Forelimb muscle (tissue), 1 donor: ENCODE data around the gene ACTR2. TPM values are rescaled to one million over a fixed set of nuclear protein-coding genes. Genes with fewer than 3 reads are reported as not detected.
A peak's percentile ranks its signal among the peaks of the same experiment; 100 is the strongest.
"Not testable (repeated sequence)": the region's sequence is repeated elsewhere in the genome, so short reads cannot be mapped to it uniquely, and the experiment has no call there.

Source experiments
- DNase-seq: peaks from one replicate; pipeline ENCODE4 v3.0.0-alpha.2; 2013; ENCODE audit warnings: low read depth
- polyA plus RNA-seq: library from polyadenylated mRNA; unstranded; fragments of 120-200 nt; gene quantifications from one replicate; pipeline ENCODE4 v1.2.1, GENCODE V29; 2013; ENCODE audit not compliant: insufficient read length

ACTR2 gene
- polyA plus RNA-seq, 1 donor, result 110 TPM

GRCh38 chr2:65228263-65228750 lies 676 bp downstream of the ACTR2 start:
- DNase-seq, result peak; percentile 25

GRCh38 chr2:65231121-65231520 lies 3.5 kb downstream of the ACTR2 start:
- no peak for DNase-seq

GRCh38 chr2:65231892-65232477 lies 4.4 kb downstream of the ACTR2 start:
- no peak for DNase-seq

DNA sequence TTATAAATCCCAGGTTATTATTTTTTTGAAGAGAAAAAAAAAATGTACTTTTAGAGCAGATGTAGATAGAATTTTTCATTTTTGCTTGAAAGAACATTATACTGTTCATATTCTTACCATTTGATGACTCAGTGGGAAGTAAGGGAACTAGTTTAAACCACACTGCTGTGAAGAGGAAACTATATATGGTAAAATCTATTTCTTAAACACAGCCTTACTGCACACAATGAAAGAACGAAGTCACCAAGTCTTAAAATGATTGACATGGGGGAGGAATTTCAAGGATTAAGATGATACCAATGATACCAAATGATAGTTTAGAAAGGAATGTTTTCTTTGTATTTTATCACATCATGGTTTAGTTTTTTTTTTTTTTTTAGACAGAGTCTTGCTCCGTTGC lies 5.0 kb downstream of the ACTR2 start:
- no peak for DNase-seq

DNA sequence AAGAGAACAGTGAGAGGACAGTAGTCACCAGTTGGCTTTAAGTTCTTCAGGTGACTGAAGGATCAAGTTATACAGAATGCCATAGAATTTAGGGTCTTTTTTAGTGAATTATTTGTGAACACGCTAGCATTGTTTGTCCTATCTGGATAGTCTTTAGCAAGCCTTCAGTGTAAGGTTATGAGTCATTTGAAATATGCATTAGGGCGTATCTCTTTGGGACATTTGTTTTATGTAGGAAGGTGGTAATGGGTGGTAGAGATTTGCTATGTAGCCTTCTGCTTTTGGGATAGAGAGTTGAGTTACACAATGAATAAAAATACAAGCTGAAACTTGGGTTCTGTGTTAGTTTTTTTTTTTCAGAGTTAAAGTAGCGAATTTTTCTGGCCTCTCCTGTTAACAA lies 13.0 kb downstream of the ACTR2 start:
- no peak for DNase-seq

DNA sequence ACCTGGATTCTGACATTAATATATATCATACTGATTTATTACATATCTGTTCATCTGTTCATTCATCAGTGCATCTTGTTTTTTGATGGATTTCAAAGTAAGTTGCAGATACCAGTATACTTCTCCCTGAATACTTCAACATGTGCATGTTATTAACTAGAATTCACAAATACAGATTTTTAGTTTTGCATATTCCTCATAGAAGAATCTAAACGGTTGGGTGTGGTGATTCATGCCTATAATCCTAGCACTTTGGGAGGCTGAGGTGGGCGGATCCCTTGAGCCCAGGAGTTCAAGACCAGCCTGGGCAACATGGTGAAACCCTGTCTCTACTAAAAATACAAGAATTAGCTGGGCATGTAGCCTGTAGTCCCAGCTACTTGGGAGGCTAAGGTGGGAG lies 16.8 kb downstream of the ACTR2 start:
- DNase-seq, result not testable (repeated sequence)

- DNase-seq, result no peak
Measured at GRCh38 chr2:65252640-65253039, 25.0 kb downstream of the ACTR2 start.

GRCh38 chr2:65255356-65255755 lies 27.7 kb downstream of the ACTR2 start:
- no peak for DNase-seq

GRCh38 chr2:65256054-65256453 lies 28.4 kb downstream of the ACTR2 start:
- DNase-seq, result no peak

DNA sequence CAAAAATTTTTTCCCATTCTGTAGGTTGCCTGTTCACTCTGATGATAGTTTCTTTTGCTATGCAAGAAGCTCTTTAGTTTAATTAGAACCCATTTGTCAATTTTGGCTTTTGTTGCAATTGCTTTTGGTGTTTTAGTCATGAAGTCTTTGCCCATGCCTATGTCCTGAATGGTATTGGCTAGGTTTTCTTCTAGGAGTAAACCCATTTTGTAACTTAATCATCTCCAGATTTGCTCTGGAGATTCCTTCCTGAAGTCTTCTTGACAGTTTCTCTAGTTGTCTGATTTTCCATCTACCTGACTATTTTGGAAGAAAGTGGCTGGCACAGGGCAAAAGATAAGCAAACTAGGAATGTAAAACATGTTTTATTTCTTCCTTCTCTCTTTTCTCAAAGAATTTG lies 30.2 kb downstream of the ACTR2 start:
- not testable (repeated sequence) for DNase-seq

- DNase-seq, result no peak
Measured at GRCh38 chr2:65261676-65262075, 34.0 kb downstream of the ACTR2 start.

DNA sequence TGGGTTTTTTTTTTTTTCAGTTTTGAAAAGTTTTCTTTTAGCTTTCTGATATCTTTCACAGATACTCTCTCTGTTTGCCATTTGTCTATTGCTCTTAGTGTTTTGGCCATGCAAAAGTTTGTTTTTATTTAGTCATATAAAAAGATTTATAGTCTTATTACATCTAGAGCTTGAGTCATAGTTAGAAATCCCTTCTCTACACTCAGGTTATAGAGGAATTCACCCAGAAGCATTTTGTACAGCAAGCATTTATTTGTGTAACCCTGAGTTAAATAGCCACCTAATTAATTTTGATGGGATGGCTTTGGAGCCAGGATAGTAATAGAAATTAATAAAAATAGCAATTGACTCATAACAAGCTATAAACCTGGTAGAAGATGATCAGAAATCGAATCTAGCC lies 35.6 kb downstream of the ACTR2 start:
- no peak for DNase-seq

- no peak for DNase-seq
Measured at GRCh38 chr2:65263986-65264385, 36.4 kb downstream of the ACTR2 start.

GRCh38 chr2:65264821-65265670 lies 37.4 kb downstream of the ACTR2 start:
- peak; percentile 84 for DNase-seq

DNA sequence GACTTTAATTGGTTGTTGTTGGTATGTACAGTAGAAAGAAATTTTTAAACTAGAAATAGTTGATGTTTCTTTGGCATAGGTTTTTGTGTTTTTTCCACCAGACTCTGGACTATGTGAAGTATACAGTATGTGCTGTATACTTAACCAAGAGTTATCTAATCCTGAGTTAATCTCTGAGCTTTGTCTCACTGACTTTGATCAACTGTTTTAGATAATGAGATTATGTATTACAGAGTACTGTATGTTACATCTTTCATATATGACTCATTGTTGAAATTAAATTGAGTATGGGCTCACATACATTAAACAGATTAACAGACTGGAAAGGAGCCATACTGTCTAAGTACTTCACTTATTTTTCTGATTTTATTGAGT lies 38.0 kb downstream of the ACTR2 start:
- DNase-seq, result no peak

GRCh38 chr2:65267008-65267407 lies 39.4 kb downstream of the ACTR2 start:
- DNase-seq, result no peak

GRCh38 chr2:65268957-65269356 lies 41.3 kb downstream of the ACTR2 start:
- no peak for DNase-seq

- DNase-seq, result no peak
Measured at GRCh38 chr2:65273344-65273743, 45.7 kb downstream of the ACTR2 start.

DNA sequence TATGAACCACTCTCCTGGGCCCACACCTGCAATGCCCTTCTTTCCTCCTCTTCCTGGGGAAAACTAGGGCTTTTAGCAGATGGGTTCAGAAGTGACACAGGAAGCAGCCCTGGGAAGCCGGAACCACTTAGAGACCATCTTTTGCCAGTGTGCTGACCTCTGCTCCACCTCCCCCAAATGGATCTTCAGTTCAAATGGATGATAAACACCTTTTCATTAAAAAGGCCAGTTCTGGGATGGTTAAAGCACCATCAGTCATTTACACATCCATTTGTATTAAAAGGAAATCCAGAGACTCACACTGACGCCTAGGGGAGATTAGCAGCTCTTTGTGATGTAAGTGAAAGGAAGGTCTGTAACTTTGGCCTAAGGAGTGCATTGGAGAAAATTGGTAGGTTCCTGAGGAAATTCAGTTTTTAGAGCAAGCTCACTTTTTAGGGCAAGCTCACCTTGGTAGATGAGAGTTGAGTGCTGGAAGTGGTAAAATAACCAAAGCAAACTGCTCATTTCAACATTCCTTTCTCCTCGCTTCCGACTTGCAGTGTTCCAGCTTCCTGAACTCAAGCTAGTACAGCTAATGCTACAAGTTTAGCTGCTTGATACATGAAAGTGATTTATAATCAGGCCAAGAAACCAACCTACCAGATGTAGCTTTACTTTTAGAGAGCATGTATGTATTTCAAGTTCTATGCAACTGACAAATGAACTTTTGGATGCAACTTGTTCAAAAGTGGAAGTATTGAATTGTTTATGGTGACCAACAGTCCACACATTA lies 47.7 kb downstream of the ACTR2 start:
- no peak for DNase-seq

- DNase-seq, result no peak
Measured at GRCh38 chr2:65276609-65277008, 49.0 kb downstream of the ACTR2 start.

GRCh38 chr2:65277118-65277517 lies 49.5 kb downstream of the ACTR2 start:
- DNase-seq, result no peak

GRCh38 chr2:65277791-65278483 lies 50.3 kb downstream of the ACTR2 start:
- no peak for DNase-seq
